HAP-1 (cell line): ENCODE measurements around the gene SLC4A2.

ENCODE experiments used
- DNase-seq, 2 experiments: peaks; one replicate each; pipeline ENCODE4 v3.0.0-alpha.2; 2016 to 2020; ENCODE audit warnings: low spot score in 2 of 2
- H3K27me3 ChIP-seq: fragments of 250-450 bp; sonication (Bioruptor Pico); 2 replicates; pipeline ENCODE4 v1.5.1; 2020; ENCODE audit warnings: low read depth, mild to moderate bottlenecking, moderate library complexity
- H3K36me3 ChIP-seq: fragments of 250-450 bp; sonication (Bioruptor Pico); replicated peaks from 2 replicates; pipeline ENCODE4 v1.5.1; 2020; ENCODE audit warnings: mild to moderate bottlenecking
- H3K4me1 ChIP-seq: fragments of 250-450 bp; sonication (Bioruptor Pico); 2 replicates; pipeline ENCODE4 v1.5.1; 2020; ENCODE audit warnings: mild to moderate bottlenecking
- H3K4me3 ChIP-seq: fragments of 250-450 bp; sonication (Bioruptor Pico); 2 replicates; pipeline ENCODE4 v1.5.1; 2020; ENCODE audit warnings: mild to moderate bottlenecking, moderate library complexity
- H3K9me3 ChIP-seq: fragments of 250-450 bp; sonication (Bioruptor Pico); 2 replicates; pipeline ENCODE4 v1.5.1; 2020; ENCODE audit warnings: mild to moderate bottlenecking, moderate library complexity
- in situ Hi-C: fragments of 300-500 bp; cut with MboI; formaldehyde crosslinking; loops from 3 replicates; pipeline ENCODE4 v1.14.3; 2020; ENCODE audit warnings: low sequenced_read_pairs, inconsistent platforms, mixed read lengths

SLC4A2 gene

GRCh38 chr7:151125470-151125845 lies 66.1 kb downstream of the SLC4A2 start:
- no peaks in the 10 kb centered on the region for H3K27me3 ChIP-seq
- H3K9me3 ChIP-seq: no peaks in the 10 kb centered on the region
- peaks cover 49% of the 10 kb centered on the region for H3K36me3 ChIP-seq
- H3K4me1 ChIP-seq: no peaks in the 10 kb centered on the region
- in situ Hi-C loops: loop anchor here (10.0 kb wide), 1 partner anchor 179 kb away; no protein-coding TSS in a partner anchor
- no peak overlapping the region for H3K4me3 ChIP-seq
- no peak for DNase-seq

DNA sequence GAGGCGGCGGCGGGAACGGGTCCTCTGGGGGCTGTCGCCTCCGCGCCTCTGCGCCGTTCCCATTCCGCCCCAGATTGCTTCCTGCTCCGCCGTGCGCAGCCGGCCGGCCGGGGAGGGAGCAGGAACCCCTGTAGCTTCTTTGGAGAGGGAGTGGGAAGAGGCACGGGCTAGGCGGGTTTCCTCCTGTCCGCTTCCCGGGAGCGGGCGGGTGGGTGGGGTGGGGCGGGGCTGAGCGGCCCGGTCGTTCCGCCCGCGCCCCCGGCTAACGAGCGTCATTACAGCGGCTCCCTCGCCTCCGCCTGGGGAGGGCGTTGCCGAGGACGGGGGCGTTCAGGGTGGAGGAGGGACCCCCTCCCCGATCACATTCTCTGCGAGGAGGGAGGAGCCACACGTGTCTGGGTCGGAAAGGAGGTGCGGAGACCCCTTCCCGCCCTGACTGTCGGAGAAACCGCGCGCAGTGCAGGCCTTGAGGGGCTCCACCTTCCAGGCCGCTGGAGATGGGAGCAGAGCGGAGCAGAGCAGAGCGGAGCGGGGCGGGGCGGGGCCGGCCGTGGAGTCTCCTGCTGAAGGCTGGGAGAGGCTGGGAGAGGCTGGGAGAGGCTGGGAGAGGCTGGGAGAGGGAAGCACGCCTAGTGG lies 66.6 kb downstream of the SLC4A2 start:
- Histone ChIP-seq H3K36me3 (peaks cover 47% of the 10 kb centered on the region), H3K9me3 (no peaks in the 10 kb centered on the region), H3K27me3 (no peaks in the 10 kb centered on the region), H3K4me1 (no peaks in the 10 kb centered on the region), H3K4me3 (no peak overlapping the region)
- no peak for DNase-seq
- in situ Hi-C loops: loop anchor here (10.0 kb wide), 1 partner anchor 179 kb away; no protein-coding TSS in a partner anchor
